HG03460 (cell line): ENCODE results near the gene FPR2.

Source experiments
- ATAC-seq: cut with Tn5 transposase; IDR thresholded peaks from one replicate; pipeline ENCODE4 v1.9.1; 2021; ENCODE audit not compliant: unreplicated experiment

FPR2 gene

GRCh38 chr19:51781999-51782398, 21.0 kb downstream of the FPR2 start:
- no peak for ATAC-seq

- no peak for ATAC-seq
Measured at GRCh38 chr19:51783372-51783771, 22.4 kb downstream of the FPR2 start.

GRCh38 chr19:51784109-51784785, 23.3 kb downstream of the FPR2 start:
- ATAC-seq = no peak

- no peak for ATAC-seq
Measured at GRCh38 chr19:51784922-51785690, 24.1 kb downstream of the FPR2 start.

- no peak for ATAC-seq
Measured at GRCh38 chr19:51786646-51787494, 25.9 kb downstream of the FPR2 start.

- ATAC-seq = no peak
Measured at GRCh38 chr19:51788029-51788428, 27.0 kb downstream of the FPR2 start.

GRCh38 chr19:51789061-51789795, 28.2 kb downstream of the FPR2 start:
- ATAC-seq = no peak

- no peak for ATAC-seq
Measured at GRCh38 chr19:51792932-51793331, 32.0 kb downstream of the FPR2 start.

- ATAC-seq = no peak
Measured at GRCh38 chr19:51793994-51794393, 33.0 kb downstream of the FPR2 start.

GRCh38 chr19:51794885-51795490, 34.0 kb downstream of the FPR2 start, which contains the start of gene FPR3:
FPR3 (plus strand) TSS chr19:51795157; CDS start chr19:51823749, 28,592 bp downstream.
- ATAC-seq = no peak

GRCh38 chr19:51796195-51796679, 35.3 kb downstream of the FPR2 start:
- no peak for ATAC-seq

- no peak for ATAC-seq
Measured at GRCh38 chr19:51797480-51797879, 36.5 kb downstream of the FPR2 start.

- ATAC-seq = no peak
Measured at GRCh38 chr19:51798062-51798461, 37.1 kb downstream of the FPR2 start.

- no peak for ATAC-seq
Measured at GRCh38 chr19:51799034-51799773, 38.2 kb downstream of the FPR2 start.

GRCh38 chr19:51799774-51800472, 38.9 kb downstream of the FPR2 start:
- ATAC-seq = no peak

GRCh38 chr19:51800473-51801244, 39.7 kb downstream of the FPR2 start:
- no peak for ATAC-seq

- no peak for ATAC-seq
Measured at GRCh38 chr19:51802775-51803174, 41.8 kb downstream of the FPR2 start.

- no peak for ATAC-seq
Measured at GRCh38 chr19:51803519-51803918, 42.5 kb downstream of the FPR2 start.
